ENCODE results near the gene PRKCSH.

- no peak for TF ChIP-seq SIN3A (IDR thresholded peaks at IDR 0.05; ENCODE audit: low read depth)
- no peak for TF ChIP-seq MAX (IDR thresholded peaks at IDR 0.05)
- TF ChIP-seq EZH2 (IDR thresholded peaks at IDR 0.05), result no peak
- TF ChIP-seq POLR2AphosphoS5 (IDR thresholded peaks at IDR 0.05; ENCODE audit: low read depth, low read length), result no peak
- TF ChIP-seq CTCF (IDR thresholded peaks at IDR 0.05 in 2 of 3, conservative IDR thresholded peaks at IDR 0.05 in 1 of 3; ENCODE audit: borderline replicate concordance in 1 of 3, insufficient read depth in 1 of 3, low read depth in 2 of 3, low read length in 2 of 3), result no peak
- TF ChIP-seq YY1 (IDR thresholded peaks at IDR 0.05; ENCODE audit: extremely low read depth, insufficient replicate concordance, low read depth, low read length), result no peak
- no peak for TF ChIP-seq RAD21 (IDR thresholded peaks at IDR 0.05; ENCODE audit: low read depth)
- no peak for TF ChIP-seq POLR2A (IDR thresholded peaks at IDR 0.05; ENCODE audit: borderline replicate concordance, extremely low read depth, insufficient read depth, insufficient read length)
- TF ChIP-seq CEBPB (IDR thresholded peaks at IDR 0.05; ENCODE audit: low read depth), result no peak
- TF ChIP-seq EZH2phosphoT487 (IDR thresholded peaks at IDR 0.05; ENCODE audit: borderline replicate concordance), result no peak
- no peak for TF ChIP-seq SRF (IDR thresholded peaks at IDR 0.05; ENCODE audit: low read depth)
- TF ChIP-seq SP1 (IDR thresholded peaks at IDR 0.05; ENCODE audit: low read depth), result no peak
- TF ChIP-seq EGR1 (IDR thresholded peaks at IDR 0.05; ENCODE audit: low read depth), result no peak
Observed at GRCh38 chr19:11425719-11426457, 9.5 kb upstream of the PRKCSH start.

Measured in HCT116 (cell line).